OCI-LY7 (cell line): Measurements from ENCODE around the gene TASP1.

ENCODE experiments used
- CTCF ChIP-seq: fragments of 200-600 bp; sonication (generic); conservative IDR thresholded peaks from 2 replicates; pipeline ENCODE4 v1.5.1; 2014; ENCODE audit warnings: mild to moderate bottlenecking, antibody characterized with exemption, low read length, moderate library complexity, mixed read lengths
- EZH2phosphoT487 ChIP-seq: fragments of 200-600 bp; sonication (generic); IDR thresholded peaks from 2 replicates; pipeline ENCODE4 v1.6.1; 2018; ENCODE audit warnings: low read depth, borderline replicate concordance, mild to moderate bottlenecking, mixed run types, antibody characterized with exemption, low read length, moderate library complexity, mixed read lengths

DNA sequence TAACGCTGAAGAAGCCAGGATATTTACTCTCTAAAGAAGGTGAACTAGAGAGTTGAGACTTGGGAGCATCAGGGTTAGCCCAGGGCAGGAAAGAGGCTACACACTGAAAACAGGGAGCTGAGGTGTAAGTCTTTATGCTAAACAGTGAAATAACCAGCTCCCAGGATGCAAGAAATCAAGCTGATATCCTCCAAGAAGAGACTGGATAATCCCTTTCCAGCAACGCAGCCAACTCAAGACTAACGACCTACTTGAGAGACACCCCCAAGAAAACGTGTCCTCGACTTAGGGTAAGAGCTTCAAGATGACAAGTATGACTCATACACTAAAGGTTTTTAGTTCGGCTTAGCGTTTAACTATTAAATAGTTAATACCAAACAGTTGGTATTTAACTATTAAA, 202.2 kb downstream of the TASP1 start:
- TF ChIP-seq CTCF (no peak), EZH2phosphoT487 (no peak)
